HFF-Myc (cell line): ENCODE results near the gene TRIM24.

Experiments used
- DNase-seq: peaks from one replicate; pipeline ENCODE4 v3.0.0-alpha.2; 2011; ENCODE audit warnings: low read depth; ENCODE audit errors: extremely low read depth
- H3K4me3 ChIP-seq: replicated peaks from 2 replicates; pipeline ENCODE4 v1.5.1; 2011; ENCODE audit warnings: low read depth, mild to moderate bottlenecking, control low read depth, low read length
- CTCF ChIP-seq: IDR thresholded peaks from 2 replicates; pipeline ENCODE4 v1.5.1; 2012; ENCODE audit warnings: mild to moderate bottlenecking, low read depth, low read length, control low read depth; ENCODE audit errors: missing control alignments

Gene TRIM24

DNA sequence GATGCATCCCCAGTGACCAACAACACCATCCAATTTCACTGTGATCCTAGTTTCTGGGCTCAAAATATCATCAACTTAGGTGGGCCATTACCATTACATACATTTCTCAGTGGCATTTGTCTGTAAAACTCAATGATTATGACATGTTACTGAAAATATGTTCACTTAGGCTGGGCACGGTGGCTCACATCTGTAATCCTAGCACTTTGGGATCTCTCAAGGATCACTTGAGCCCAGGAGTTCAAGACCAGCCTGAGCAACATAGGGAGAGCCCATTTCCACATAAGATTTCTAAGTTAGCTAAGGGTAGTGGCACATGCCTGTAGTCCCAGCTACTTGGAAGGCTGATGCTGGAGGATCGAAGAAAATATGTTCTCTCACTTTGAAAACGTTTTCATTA, 91.0 kb downstream of the TRIM24 start:
- no peak for DNase-seq
- no peak overlapping the region for H3K4me3 ChIP-seq
- no peak for TF ChIP-seq CTCF

DNA sequence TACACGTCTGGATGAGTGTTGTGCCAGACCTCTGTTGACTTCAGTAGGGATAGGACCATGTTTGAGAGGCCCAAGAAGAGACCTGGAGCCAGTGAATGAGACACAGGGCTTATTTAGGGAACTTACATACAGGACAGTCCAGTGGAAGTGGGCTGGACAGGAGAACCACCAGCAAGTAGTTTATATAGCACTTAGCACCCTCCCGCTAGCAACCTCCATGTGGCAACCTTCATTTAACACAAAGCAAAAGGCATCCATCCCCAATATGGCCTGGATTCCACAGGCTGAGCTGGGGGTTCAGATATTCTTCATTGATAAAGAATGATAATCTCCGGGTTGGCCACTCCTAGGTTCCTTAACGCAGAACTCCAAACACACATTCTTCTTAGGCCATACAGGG, 93.7 kb downstream of the TRIM24 start:
- no peak for DNase-seq
- TF ChIP-seq CTCF, result no peak
- H3K4me3 ChIP-seq, result no peak overlapping the region

DNA sequence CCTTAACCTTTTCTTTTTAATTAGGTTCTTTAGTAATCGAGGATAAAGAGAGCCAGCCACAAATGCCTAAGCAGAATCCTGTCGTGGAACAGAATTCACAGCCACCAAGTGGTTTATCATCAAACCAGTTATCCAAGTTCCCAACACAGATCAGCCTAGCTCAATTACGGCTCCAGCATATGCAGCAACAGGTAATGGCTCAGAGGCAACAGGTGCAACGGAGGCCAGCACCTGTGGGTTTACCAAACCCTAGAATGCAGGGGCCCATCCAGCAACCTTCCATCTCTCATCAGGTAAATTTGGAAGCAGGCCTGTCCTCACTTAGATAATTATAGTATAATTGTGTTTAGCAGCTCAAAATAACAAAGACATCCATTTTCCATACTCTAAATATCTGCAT, 94.6 kb downstream of the TRIM24 start:
- no peak overlapping the region for H3K4me3 ChIP-seq
- no peak for DNase-seq
- no peak for TF ChIP-seq CTCF

DNA sequence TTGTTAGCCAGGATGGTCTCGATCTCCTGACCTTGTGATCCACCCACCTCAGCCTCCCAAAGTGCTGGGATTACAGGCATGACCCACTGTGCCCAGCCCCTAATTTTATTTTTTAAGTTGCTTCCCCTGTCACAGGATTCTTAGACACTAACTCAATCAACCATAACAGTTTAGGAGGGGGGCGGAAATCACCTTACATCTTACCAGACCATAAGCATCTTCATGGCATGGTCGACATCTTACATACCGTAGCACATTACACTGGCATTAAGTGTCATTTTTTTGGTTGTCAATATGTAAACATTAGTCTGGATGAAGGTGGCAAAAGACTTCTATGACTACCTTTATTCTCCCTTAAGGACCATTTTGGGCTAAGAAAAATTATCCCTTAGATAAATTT, 95.6 kb downstream of the TRIM24 start:
- H3K4me3 ChIP-seq, result no peak overlapping the region
- no peak for TF ChIP-seq CTCF
- no peak for DNase-seq

GRCh38 chr7:138556771-138557484, 96.9 kb downstream of the TRIM24 start:
- TF ChIP-seq CTCF, result no peak
- H3K4me3 ChIP-seq, result no peak overlapping the region
- DNase-seq, result no peak

- no peak for DNase-seq
- TF ChIP-seq CTCF, result no peak
- no peak overlapping the region for H3K4me3 ChIP-seq
Measured at GRCh38 chr7:138559448-138559847, 99.4 kb downstream of the TRIM24 start.

DNA sequence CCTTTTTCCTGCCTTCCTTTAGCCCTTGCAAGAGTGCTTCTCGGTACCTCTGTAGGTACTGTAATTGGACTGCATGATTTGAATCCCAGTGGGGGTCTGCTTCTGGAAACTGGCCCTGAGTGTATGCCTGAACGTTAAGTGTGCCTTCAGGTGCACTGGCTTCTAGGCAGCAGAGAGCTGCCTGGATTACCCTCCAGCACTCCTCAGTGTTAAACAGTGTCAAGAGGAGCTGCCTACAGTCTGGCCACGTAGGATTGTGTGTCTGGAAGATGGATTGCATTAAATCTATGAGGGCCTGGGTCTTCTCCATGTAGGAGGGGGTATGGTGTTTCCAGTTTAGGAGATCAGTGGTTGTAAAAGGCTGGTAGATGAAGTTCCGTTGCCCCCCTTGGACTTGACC, 103.7 kb downstream of the TRIM24 start:
- no peak for TF ChIP-seq CTCF
- DNase-seq, result no peak
- H3K4me3 ChIP-seq, result no peak overlapping the region
